Fibroblast of skin of back (primary cell): ENCODE data around the gene RCBTB1.
"Not testable (repeated sequence)": the region's sequence is repeated elsewhere in the genome, so short reads cannot be mapped to it uniquely, and the experiment has no call there.

Source experiments
- DNase-seq: peaks from one replicate; pipeline ENCODE4 v3.0.0-alpha.2; 2013

RCBTB1 gene

DNA sequence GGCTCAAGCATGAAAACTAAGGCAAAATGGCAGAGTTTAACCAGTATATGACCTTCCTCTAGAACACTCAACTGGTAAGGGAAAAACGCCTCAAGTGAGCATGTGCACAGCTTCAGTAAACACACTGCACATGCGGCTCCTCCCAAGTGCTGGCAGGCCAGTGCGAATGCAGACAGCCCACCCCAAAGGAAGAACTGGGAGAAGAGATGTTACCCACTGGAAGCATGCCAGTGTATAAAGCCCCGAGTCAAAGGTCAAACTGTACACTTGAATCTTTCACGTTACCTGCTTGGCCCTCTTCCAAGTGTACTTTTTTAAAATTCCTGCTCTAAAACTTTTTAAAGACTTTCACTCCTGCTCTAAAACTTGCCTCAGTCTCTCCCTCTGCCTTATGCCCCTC, 19.2 kb upstream of the RCBTB1 start:
- DNase-seq = no peak

DNA sequence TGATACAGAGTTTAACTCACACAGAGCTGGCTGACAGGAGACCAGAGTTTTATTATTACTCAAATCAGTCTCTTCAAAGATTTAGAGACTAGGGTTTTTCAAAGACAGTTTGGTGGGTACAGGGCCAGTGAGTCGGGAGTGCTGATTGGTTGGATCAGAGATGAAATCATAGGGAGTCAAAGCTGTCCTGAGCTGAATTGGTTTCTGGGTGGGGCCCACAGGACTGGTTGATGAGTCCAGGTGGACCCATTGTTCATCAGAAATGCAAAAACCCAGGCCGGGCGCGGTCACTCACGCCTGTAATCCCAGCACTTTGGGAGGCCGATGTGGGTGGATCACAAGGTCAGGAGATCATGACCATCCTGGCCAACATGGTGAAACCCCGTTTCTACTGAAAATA, 17.3 kb upstream of the RCBTB1 start:
- not testable (repeated sequence) for DNase-seq

DNA sequence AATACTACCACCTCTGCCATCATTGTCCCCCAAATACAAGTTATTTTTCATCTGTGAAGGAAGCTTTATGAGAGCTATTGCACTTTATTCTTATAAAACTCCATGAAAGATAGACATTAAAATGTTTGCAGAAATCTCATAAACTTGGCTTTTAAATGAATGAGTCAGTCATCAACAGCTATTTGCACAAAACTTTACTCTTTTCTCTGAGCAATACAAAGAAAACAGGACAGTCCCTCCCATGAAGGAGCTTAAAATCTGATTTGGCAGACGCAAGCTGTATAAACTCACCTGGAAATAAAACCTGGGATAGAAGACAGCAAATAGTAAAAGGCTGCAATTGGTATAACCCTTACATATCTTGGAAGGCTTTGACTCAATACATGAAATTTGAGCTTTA, 16.6 kb upstream of the RCBTB1 start:
- DNase-seq = no peak

DNA sequence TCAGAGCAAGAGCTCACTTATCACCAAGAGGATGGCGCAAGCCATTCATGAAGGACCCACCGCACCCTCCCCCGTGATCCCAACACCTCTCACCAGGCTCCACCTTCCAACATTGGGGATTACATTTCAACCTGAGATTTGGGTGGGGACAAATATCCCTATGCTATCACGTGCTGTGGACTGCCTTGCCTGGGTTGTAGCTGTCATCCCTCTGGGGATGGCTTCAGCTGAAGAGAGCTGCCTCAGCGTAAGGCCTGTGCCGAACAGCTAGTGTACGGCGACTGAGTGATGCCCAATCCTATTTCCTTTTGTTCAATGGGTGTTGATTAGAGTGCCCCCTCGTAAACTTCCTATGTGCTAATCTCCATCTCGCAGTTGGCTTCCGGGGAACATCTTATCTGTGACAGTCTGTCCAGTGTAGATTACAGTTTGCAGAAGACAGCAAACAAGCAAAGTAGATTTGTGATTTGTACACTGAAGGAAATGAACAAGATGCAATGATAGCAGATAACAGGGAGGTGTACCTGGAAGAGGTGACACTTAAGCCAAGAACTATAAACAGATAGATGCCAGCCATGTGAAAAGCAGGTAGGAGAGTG, 11.8 kb upstream of the RCBTB1 start:
- DNase-seq = no peak

GRCh38 chr13:49596221-49596620, 10.9 kb upstream of the RCBTB1 start:
- no peak for DNase-seq

DNA sequence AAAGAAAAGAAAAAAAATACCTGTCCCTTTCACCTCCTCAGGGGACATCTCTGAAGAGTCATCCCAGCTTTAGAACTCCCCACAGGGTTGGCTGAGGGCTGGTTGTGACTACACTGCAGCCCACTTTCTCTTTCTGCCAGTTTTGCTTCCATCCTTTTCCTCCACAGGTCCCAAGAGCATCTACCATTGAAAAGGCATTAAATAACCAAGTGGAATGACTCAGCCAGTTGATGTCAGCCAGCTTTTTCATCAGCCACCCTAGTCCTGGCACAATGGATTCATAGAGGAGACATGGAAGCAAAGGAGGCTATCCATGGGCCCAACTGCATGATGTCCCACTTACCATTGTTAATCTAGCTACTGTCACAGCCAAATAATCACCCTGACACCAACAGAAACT, 9.2 kb upstream of the RCBTB1 start:
- DNase-seq = no peak

GRCh38 chr13:49593876-49594275, 8.5 kb upstream of the RCBTB1 start:
- DNase-seq = not testable (repeated sequence)

DNA sequence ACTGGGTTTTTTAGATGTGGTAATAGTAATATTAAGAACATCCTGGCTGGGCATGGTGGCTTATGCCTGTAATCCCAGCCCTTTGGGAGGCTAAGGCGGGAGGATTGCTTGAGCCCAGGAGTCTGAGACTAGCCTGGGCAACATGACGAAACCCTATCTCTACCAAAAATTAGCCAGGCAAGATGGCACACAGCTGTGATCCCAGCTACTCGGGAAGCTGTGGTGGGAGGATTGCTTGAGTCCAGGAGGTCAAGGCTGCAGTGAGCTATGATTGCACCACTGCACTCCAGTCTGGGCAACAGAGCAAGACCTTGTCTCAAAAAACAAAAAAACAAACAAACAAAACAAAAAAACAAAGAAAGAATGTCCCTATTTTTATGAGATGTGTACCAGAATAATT, 5.4 kb upstream of the RCBTB1 start:
- DNase-seq = not testable (repeated sequence)

DNA sequence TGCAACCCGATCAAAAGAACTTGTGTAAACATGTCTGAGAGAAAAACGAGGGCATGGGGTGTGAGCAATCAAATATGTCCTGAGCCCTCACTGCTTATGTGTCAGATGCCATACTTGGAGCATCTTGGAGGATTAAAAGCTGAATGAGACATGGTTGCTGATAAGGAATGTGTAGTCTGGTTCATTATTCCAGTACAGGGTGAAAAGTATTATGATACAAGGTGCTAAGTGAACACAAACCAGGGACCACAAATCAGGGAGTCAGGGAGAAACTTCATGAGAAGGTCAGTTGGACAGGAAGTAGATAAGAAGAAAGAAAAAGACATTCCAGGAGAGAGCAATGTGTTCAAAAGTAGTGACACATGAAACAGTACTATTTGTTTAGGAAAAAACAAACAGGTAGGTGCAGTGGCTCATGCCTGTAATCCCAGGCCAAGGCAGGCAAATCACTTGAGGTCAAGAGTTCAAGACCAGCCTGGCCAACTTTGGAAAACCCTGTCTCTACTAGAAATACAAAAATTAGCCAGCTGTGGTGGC, 2.0 kb upstream of the RCBTB1 start:
- DNase-seq = peak; percentile 55

GRCh38 chr13:49586717-49587116, 1.4 kb upstream of the RCBTB1 start:
- no peak for DNase-seq

DNA sequence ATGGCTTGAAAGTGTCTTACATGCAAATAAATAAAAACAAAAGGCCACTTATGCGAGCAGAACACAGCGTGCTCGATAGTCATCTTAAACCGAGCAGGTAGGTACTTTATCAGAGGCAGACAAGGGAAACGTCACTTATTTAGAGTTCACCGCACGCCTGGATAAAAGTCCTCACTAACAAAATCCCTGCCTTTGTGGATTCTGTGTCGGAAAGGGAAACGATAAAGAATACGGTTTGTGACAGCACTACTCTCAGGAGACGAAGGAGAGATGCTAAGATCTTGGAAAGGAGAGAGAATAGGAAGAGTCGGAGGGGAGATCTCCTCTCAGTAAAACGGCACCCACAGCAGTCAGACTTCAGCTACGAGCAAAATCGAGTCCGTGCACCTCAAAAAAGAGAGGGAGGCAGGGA, 581 bp downstream of the RCBTB1 start:
- DNase-seq = peak; percentile 6

GRCh38 chr13:49580980-49581680, 4.2 kb downstream of the RCBTB1 start:
- no peak for DNase-seq

GRCh38 chr13:49579501-49579900, 5.9 kb downstream of the RCBTB1 start:
- DNase-seq = no peak

DNA sequence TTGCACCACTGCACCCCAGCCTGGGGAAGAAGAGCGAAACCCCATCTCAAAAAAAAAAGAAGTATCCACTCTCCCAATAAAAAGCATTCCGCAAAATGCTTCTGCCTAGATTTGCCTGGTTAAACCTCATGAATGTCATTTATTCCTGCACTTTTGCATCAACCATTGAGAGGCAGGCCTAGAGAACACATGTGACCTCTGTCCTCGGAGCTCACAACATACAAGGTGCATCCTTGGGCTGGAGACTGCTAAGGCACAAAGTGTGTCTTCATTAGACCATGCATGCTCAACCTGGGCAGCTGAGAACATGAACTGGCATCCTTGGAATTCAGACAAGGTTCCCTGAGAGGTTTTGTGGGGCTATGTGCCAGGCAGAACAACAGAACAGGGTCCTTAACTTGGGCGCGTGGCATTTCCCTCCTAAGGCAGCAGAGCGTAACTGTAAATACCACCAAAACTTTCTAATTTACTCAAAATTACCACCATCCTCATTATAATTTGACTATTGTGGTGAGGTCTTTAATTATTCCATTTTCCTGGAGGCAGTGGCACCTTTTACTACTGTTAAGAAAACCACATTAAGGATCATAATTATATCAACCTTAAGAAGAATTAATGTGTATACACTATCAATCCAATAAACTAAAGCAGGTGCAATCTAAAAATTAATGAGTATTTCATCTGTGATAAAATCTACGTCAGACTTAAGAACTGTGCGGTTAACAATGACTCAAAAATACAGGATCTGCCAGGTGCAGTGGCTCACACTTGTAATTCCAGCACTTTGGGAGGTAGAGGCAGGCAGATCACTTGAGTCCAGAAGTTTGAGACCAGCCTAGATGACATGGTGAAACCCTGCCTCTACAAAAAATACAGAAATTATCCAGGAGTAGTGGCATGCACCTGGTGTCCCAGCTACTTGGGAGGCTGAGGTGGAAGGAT, 13.8 kb downstream of the RCBTB1 start:
- no peak for DNase-seq

DNA sequence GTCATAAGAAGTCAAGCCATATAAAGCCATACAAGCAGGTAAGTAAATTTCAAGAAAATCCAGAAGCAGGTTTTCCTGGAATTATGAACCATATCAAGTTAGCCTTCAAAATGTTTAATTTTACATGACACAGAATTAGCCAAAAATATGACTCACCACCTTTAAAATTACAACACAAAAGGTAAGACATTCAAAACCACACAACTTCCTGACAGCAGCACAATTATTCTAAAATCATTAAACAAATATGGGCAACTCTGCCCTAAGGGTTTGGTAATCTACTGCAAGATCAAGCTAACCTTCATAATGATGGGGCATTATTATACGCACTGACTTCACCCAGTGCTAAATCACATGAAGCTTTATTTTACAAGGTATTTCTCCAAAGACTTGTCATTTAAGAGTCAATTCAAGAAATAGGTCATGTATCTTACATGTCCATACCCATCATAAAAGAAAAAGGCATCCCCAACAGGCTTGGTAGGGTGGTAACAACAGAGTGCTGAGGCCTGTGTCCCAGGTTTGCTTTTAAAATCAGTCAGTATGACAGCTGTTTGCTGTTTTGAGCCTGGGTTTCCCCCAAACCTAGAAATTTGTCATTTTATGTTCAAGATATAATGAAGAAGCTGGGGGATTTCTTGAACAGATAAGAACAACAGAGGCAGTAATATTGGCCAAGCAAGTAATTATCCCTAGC, 15.2 kb downstream of the RCBTB1 start:
- no peak for DNase-seq

GRCh38 chr13:49567491-49567890, 17.9 kb downstream of the RCBTB1 start:
- DNase-seq = no peak

DNA sequence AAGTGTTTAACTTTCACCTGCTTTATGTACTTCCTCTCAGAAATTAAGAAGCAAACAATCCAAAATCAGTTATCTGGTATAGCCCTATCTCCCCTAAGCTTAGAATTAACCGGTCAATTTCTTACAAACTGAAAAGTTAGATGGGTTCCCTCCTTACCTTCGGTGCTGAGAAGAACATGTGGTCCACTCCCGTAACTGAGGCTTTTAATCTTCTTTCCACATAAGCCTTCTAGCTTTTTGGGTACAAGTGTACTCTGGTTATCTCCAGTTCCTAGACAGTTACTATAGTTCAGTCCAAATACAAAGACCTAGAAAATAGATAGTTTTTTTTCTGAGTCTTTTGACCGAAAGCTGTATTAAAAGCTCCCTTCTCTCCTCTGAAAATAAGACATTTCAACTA, 18.9 kb downstream of the RCBTB1 start:
- no peak for DNase-seq

DNA sequence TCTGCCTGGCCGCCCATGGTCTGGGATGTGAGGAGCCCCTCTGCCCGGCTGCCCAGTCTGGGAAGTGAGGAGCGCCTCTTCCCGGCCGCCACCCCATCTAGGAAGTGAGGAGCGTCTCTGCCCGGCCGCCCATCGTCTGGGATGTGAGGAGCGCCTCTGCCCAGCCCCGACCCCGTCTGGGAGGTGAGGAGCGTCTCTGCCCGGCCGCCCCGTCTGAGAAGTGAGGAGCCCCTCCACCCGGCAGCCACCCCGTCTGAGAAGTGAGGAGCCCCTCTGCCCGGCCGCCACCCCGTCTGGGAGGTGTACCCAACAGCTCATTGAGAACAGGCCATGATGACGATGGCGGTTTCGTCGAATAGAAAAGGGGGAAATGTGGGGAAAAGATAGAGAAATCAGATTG, 19.9 kb downstream of the RCBTB1 start:
- not testable (repeated sequence) for DNase-seq

- no peak for DNase-seq
Measured at GRCh38 chr13:49563516-49563915, 21.8 kb downstream of the RCBTB1 start.

GRCh38 chr13:49561062-49561410, 24.3 kb downstream of the RCBTB1 start:
- peak; percentile 1 for DNase-seq

- peak; percentile 46 for DNase-seq
Measured at GRCh38 chr13:49560270-49561061, 24.9 kb downstream of the RCBTB1 start.

- no peak for DNase-seq
Measured at GRCh38 chr13:49559006-49559405, 26.4 kb downstream of the RCBTB1 start.
